Stimulated activated CD4-positive, alpha-beta T cell treated with anti-CD3 and anti-CD28 coated beads, Interleukin-15, amount 100 ng/mL, for 48 hours (primary cell): ENCODE results near the gene HECTD4.
"Not testable (repeated sequence)": the region's sequence is repeated elsewhere in the genome, so short reads cannot be mapped to it uniquely, and the experiment has no call there.

ENCODE experiments used
- DNase-seq, 2 donors: peaks; one replicate each; pipeline ENCODE4 v3.0.0-alpha.2; 2020; ENCODE audit warnings: low read depth in 2 of 2

The HECTD4 gene

DNA sequence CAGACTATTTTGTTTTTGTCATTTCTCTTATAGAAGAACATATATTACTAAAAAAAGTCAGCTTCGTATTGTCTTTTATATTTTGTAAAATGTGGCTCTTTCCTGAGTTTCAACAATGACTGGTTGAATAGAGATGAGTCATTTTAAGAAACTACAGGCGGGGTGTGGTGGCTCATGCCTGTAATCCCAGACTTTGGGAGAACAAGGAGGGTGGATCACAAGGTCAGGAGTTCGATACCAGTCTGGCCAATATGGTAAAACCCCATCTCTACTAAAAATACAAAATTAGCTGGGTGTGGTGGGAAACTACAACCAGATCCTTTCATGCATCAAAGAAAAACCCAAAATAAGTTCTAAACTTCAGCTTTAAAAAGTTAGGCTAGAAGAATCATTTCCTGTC, 28.8 kb downstream of the HECTD4 start:
- no peak for DNase-seq

DNA sequence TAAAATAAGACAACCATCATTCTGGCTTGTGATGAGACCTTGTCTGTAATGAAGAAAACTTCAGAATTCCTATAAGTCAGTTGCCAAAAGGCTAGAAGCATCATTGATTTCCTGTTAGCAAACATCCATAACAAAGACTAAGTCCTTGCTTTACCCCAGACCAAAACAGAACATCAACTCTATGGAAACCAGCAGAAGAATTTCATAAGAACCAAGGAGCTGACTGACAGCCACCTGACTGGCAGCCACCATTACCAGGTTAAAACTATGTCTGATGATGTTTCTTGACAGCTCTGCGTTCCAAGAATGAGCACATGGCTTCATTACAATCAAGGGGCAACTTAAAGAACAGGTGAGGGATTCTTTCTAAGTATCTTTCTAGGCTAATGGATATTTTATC, 29.3 kb downstream of the HECTD4 start:
- DNase-seq: no peak

DNA sequence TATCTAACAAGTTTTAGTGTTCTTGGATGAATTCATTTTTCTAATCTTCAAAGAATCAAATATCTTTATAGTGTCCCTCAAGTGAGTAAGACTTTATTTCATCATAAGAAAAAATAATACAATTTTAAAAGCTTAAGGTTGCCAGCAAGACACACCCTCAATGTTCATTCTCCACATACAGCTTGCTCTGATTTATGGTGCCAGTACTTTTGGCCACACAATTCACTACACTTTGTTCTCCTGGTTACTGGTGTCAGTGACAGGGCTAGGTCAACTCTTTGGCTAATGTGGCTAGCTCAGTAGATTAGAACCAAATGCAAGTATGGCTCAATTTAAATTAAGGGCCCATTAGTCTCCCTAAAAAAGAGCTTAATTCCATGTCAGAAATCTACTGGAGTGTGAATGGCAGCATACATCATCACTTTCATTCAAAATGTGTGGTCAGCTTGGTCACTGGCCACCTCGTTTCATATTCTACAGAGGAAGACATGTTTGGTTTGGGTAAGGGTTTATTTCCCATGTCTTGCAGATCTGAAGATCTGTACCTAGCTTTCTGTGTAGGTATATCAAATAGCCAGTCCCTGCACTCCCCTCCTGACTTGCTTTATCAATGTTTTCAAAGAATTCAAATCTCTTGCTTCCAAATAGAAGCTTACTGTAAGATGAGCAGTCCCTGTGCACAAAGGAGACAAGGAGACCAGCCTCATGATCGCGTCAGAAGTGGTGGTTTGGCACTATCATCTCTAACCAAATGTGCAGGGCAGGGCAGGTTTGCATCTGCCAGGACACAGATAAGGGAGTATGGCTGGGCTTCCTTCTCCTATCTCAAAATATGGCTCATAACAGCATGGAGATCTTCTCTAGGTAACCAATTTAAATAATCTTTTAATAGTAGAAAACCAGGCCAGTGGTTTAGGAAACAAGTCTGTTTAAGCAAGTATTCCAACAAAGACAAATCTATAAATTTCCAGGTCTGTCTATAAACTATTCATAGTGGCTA, 31.3 kb downstream of the HECTD4 start:
- no peak for DNase-seq

DNA sequence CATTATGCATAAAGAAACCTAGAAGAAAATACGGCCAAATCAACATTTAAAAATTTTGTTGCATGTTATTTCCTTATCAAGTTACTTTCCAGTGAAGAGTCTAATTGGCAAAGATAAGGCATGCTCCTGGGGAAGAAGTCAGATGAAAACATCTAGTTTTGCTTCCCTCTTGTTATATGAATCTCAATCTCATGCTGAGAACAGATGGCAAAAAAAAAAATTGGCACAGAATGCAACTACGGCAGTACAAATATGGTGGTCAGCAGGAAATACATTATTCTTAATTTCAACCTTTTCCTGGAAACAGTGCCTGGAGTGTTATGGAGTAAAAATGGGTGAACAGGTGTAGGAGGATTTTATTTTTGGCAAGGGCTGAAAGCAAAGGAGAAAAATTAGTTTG, 32.8 kb downstream of the HECTD4 start:
- no peak for DNase-seq

DNA sequence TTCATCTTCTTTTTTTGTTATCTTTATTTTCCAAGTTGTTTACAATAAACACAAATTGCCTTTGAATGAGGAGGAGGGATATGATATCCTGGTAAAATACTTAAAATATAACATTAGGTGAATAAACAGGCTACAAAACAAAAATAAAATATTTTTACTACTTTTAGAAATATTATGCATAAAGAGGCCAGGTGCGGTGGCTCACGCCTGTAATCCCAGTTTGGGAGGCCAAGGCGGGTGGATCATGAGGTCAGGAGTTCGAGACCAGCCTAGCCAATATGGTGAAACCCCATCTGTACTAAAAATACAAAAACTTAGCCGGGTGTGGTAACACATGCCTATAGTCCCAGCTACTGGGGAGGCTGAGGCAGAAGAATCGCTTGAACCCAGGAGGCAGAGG, 33.3 kb downstream of the HECTD4 start:
- not testable (repeated sequence) for DNase-seq

DNA sequence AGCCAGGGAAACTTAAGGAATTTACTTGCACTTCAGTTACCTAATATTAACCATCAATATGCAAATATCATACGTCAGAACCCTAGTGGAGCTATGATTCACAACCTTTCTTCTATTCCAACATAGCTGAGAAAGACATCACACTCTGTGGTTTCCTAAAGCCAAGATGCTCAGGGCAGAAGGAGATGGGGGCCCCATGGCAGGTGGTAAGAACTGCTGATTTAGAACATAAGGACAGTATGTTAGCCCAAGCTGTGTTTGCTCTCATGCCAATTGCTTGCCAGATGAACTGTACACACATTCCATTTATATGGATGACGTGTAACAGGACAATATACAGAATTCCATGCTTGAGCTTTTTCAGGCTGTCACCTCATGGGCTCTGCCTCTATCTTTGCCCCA, 34.6 kb downstream of the HECTD4 start:
- no peak for DNase-seq

DNA sequence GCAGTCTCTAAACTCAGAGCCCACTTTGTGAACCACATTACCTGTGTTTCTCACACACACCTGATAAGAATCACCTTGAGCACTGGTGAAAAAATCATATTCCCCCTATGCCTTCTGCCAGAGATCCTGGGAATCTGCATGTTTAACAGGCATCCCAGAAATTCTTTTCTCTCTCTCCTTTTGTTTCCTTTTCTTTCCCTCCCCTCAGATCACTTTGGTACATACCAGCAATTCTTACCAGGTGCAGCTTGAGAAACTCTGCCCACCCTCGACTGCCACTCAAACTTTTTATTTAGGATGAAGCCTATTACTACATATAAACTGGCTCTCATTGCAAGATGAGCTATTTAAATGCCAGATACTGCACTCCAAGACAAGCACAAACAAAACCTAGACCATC, 36.0 kb downstream of the HECTD4 start:
- no peak for DNase-seq

DNA sequence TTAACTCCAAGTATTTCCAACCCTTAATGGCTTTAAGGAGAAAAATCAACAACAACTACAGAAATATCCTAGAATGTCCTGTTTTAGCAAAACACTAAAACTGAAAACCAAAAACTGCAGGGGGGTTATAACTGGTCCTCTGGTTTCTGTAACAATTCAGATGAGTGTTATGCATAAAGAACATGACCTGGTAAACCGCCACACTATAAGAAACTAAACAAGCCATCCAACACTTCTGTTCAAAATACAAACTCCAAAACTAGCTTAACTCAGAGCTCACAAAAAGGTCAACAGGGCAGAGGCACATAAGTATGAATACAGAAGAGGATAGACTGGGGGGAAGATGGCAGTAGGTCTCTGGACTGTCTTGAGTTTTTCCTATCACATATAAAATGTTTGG, 38.0 kb downstream of the HECTD4 start:
- no peak for DNase-seq

DNA sequence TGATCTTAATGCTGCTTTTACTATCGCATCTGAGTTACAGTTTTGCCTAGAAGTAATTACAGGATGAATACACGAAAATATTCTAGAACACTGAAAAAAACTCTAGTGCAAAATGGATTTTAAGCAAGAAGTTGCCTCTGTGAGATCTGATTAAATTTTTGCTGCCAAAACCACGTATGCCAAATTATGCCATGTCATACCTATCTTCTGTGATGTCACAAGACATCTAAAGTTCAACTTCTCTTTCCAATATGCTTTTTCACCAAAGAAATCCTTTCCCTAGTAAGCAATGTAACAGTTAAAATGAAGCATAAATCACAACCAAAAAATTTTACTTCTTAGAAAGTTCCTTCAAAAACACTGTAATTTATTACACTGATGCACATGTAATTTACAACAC, 39.6 kb downstream of the HECTD4 start:
- no peak for DNase-seq

DNA sequence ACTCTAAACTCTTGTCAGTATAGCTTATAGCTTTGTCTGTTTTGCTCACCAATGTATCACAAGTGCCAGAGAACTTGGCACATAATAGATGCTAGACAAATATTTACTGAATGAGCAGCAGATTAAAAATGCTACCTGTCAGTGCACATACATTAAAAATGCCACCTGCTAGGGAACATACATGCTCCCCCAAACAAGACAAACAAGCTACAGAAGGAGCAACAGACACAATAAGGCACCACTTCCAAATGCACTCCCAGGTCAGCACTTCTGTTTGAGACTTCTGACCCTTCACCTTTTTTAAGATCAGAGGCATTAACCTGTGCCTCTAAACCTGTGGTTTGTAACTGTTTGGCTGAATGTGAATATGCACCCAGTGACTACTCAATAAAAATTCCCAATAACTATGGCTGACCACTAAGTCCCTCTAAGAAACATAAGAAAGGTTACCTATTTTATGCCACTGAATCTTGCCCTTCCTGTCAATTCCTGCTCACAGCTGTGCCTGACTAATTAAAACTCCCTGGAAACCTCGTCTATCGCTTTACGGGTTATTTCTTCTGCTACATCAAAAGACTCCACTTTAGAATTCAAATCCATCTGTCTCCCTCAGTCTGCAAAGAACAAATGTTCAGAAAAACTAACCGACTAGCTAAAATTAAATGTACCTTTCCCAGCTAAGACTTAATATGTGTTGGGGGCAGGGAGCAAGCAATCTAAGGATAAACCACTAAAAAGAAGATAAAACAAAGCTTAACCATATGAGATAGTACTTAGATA, 41.0 kb downstream of the HECTD4 start:
- DNase-seq: no peak

DNA sequence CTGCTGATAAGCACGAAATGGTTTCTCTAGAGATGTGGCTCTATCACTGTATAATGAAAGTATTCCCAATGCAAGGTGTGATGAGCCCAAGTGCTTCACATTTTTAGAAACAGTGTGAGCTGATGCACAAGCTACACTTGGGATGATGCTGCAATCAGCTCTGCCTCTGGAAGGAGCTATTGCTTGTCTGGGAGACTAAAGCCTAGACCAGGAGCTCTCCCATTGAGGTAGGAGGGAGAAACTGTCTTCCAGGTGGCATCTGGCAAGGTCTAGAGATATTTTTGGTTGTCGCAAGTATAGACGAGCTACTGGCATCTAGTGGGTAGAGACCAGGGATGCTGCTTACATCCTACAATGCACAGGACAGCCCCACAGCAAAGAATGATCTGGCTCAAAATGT, 42.0 kb downstream of the HECTD4 start:
- no peak for DNase-seq

DNA sequence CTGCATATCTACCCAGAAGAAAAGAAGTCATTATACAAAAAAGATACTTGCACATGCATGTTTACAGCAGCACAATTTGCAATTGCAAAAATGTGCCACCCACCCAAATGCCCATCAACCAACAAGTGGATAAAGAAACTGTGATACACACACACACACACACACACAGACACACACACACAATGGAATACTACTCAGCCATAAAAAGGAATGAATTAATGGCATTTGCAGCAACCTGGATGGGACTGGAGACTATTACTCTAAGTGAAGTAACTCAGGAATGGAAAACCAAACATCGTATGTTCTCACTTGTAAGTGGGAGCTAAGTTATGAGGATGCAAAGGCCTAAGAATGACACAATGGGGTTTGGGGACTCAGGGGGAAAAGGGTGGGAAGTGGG, 47.2 kb downstream of the HECTD4 start:
- not testable (repeated sequence) for DNase-seq

DNA sequence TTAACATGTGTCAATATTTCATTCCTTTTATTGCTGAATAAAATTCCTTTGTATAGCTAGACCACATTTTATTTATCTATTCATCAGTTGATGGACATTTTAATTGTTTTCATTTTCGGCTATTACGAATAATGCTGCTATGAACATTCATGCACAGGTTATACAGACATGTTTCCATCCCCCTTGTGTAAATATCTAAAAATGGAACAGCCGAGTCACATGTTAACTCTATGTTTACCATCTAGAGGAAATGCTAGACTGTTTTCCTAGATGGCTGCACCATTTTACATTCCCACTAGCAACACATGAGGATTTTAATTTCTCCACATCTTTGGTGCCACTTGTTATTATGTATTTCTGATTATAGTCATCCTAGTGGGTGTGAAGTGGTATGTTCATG, 49.2 kb downstream of the HECTD4 start:
- DNase-seq: no peak

DNA sequence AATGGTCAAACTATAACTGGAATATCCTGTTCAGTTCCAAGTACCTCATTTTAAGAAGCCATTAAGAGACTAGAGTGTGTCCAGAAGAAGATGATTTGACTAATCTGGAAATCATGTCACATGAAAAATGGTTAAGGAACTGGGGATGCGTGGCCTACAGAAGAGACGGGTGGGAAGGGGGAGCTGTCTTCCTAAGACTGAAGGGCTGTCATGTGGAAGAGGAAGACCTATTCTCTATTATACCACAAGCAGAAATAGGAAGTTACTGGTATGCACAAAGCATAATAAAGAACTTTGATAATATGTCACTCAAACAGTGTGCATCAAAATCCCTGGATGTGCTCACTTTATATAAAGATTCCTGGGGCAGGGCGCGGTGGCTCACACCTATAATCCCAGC, 50.3 kb downstream of the HECTD4 start:
- DNase-seq: no peak

DNA sequence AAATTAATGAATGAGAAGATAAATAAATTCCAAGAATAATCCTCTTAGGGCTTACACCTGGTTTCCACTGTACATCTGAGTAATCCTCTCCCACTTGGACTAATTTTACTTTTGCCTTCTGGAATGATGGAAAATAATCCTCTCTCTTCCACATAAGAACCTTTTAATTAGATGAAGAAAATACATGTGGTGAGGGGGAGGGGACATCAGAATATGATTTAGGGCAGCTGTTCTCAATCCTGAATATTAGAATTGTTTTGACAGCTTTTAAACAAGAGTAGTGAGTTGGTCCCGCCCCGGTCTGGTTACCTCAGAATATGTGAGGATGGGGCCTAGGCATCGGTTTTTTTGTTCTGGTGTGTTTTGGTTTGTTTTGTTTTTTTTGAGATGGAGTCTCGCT, 51.5 kb downstream of the HECTD4 start:
- no peak for DNase-seq

DNA sequence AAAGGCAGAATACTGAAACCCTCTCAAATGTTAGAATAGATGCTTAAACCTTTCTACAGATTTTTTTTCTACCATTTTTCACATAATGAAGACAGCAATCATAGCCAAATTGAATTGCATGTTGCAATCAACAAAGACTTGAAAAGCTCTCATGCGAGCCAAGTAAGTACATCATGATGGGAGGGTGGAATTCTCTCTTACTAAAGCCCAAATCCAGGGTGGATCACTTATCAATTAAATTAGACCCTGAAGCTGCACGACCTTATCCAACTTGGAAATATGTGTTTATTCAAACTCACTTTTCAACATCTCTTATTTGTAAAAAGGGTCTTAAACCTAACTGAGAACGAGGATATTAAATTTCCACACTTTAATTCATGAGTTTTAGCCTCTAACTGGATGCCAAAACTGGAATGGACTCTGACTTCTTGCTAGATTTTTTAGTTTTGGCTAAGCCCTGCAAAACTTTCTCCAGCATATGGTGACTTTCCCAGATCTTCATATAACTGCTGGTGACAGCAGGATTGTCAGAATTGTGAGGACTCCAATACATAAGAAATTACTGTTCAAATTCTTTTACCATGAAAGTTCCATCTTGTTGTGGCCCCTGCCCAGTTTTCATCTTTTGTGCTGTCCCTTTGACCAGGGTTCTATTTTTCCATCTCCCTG, 53.6 kb downstream of the HECTD4 start:
- no peak for DNase-seq

DNA sequence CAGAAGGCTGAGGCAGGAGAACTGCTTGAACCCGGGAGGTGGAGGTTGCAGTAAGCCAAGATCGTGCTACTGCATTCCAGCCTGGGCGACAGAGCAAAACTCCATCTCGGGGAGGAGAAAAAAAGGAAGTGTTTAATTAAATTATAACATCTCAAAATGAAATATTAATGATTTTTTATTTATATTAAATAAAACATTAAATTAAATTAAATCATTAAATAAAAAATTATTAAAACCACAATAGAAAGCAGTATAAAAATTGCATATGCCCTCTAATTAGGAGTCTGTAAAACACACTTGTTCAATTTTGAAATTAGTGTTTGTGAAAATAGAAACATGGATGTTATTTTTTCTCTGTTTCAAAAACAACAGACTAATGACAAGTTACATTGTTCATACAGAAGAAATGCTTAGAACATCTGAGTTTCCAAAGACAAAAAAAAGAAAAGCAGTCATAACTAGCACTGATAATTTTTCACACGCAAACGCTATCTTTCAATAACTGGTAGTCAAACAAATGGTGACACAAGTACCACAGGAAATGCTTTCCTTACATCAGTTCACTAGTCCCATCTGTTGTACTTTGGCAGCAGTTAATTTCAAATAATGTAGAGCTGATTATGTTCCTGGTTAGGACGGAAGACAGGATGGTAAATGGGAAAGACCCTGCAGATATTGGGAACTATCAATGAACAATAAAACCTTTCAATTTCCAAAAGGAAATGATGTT, 54.9 kb downstream of the HECTD4 start:
- no peak for DNase-seq

DNA sequence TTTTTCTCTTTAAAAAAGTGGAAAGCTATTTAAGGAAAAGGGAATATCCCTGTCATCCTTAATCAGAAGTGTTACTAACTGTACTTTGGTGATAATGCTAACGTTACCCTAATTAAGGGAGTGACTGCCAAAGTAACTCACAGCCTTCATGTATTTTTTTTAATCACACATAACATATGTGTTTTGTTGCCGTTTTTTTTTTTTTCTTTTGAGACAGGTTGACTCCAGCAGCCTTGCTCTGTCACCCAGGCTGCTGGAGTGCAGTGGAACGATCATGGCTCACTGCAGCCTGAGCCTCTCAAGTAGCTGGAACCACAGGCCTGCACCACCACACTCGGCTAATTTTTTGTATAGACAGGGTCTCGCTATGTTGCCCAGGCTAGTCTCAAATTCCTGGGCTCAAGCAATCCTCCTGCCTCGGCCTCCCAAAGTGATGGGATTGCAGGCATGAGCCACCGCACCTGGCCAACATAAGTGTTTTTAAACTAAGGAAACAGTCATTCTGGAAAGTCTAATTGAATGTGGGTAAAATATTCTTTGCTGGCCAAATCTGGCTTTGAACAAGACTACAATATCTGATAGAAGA, 56.5 kb downstream of the HECTD4 start:
- DNase-seq: no peak

DNA sequence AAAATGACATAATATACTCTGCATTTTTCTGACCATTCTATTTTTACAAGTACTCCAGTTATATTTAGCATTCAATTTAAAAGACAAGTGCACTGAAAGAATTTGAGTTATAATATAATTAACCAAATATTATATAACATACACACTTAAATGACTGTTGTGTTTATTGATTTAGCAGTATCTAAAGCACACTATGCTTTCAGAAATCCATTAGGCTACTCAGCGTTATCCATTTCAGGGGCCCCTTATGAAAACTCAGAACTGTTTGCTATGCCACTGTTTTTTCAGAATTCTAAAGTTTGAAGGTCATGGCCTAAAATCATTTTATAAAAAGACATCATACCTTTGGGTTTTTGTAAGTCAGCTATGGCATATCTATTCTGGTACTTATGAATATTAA, 57.1 kb downstream of the HECTD4 start:
- DNase-seq: no peak

DNA sequence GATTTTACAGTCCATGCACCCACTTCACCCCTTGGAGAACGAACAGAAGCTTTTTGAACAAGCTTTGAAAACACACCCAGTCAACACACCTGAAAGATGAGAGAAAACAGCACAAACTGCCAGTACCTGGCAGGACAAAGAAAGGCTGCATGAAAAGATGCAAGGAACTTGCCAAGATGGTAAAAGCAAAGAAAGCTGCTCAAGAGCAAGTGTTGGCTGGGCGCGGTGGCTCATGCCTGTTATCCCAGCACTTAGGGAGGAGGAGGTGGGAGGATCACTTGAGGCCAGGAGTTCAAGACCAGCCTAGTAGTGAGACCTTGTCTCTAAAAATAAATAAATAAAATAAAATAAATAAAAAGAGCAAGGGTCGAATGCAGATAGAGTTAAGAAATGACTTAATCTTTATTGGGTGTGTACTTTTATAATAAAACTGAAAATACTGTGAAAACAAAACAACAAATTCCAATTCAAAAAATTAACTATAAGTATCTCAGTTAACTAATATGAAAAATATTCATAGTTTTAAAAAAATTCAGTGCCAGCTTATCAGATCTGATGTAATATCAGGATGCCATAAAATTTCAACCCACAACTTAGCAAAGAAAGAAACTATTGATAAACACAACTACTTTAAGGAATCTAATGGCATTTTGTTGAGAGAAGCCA, 59.2 kb downstream of the HECTD4 start:
- DNase-seq: no peak

DNA sequence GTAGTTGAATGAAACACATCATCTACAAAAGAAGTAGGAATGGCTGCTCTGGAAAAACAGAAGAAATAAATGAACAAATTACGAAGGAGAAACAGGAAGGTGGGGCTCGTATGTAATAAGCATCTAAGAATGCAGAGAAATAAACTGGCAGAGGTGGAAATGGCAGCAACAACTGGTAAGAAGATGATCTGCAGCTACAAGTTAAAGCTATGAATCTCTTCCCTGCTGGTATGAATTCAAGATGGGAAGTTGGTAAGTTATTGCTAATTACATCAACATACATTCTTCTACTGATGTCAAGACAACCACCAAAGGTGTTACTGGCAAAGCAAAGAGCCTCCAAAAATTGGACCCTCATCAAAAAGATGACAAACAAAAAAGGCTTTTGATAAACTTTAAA, 59.8 kb downstream of the HECTD4 start:
- no peak for DNase-seq
